PFSK-1 (cell line): Measurements from ENCODE around the gene TPK1.

Source experiments
- FOXP2 ChIP-seq: optimal IDR thresholded peaks from 2 replicates; pipeline ENCODE3; 2011; ENCODE audit warnings: borderline replicate concordance, control low read depth, inconsistent platforms; ENCODE audit not compliant: insufficient read depth; ENCODE audit errors: extremely low read length, extremely low read depth
- POLR2AphosphoS5 ChIP-seq: IDR thresholded peaks from 2 replicates; pipeline ENCODE4 v1.6.1; 2012; ENCODE audit warnings: low read depth, mild to moderate bottlenecking, control low read depth, low read length, moderate library complexity
- REST ChIP-seq, 2 experiments: IDR thresholded peaks; 2 replicates each; pipeline versions ENCODE4 v1.6.1 to v1.8.0; 2011 to 2012; ENCODE audit warnings: low read depth in 2 of 2, low read length in 2 of 2, control low read depth in 1 of 2, inconsistent platforms in 1 of 2, mild to moderate bottlenecking in 1 of 2, moderate library complexity in 1 of 2; ENCODE audit not compliant: insufficient read depth in 1 of 2
- SIN3A ChIP-seq: IDR thresholded peaks from 2 replicates; pipeline ENCODE4 v1.6.1; 2012; ENCODE audit warnings: mild to moderate bottlenecking, low read length, moderate library complexity, borderline replicate concordance; ENCODE audit not compliant: insufficient read depth
- TAF1 ChIP-seq: IDR thresholded peaks from 2 replicates; pipeline ENCODE4 v1.6.1; 2012; ENCODE audit warnings: low read length, control low read depth, borderline replicate concordance; ENCODE audit not compliant: insufficient read depth

TPK1 gene

GRCh38 chr7:144549861-144550260 is 286.0 kb downstream of the TPK1 start:
- TF ChIP-seq REST (IDR thresholded peaks at IDR 0.05; ENCODE audit: insufficient read depth in 1 of 2, low read depth in 2 of 2, low read length in 2 of 2) (no peak), SIN3A (no peak), POLR2AphosphoS5 (no peak), FOXP2 (no peak), TAF1 (no peak)

GRCh38 chr7:144548556-144548955 is 287.3 kb downstream of the TPK1 start:
- no peak for TF ChIP-seq FOXP2

- TF ChIP-seq FOXP2, result no peak
Observed at GRCh38 chr7:144547888-144548287, 288.0 kb downstream of the TPK1 start.

GRCh38 chr7:144546782-144547181 is 289.1 kb downstream of the TPK1 start:
- TF ChIP-seq SIN3A (no peak), REST (IDR thresholded peaks at IDR 0.05; ENCODE audit: insufficient read depth in 1 of 2, low read depth in 2 of 2, low read length in 2 of 2) (no peak), FOXP2 (no peak)

DNA sequence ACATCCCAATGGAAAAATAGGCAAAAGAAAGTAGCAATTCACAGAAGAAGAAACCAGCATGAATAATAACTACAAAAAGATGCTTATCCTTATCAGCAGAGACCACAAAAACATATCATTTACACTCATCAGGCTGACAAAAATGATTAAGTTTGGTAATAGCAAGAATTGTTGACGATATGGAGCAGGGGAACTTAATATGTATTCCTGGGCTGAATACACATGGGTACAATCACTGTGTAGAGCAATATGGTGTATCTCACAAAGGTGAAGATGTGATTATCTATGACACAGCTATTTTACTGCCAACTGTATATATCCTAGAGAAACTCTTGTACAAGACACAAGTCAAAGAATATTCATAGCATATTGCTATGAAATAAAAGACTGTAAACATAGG is 290.5 kb downstream of the TPK1 start:
- TF ChIP-seq POLR2AphosphoS5, result no peak
- no peak for TF ChIP-seq REST (IDR thresholded peaks at IDR 0.05; ENCODE audit: insufficient read depth in 1 of 2, low read depth in 2 of 2, low read length in 2 of 2)
- TF ChIP-seq SIN3A, result no peak
- no peak for TF ChIP-seq TAF1
- no peak for TF ChIP-seq FOXP2

DNA sequence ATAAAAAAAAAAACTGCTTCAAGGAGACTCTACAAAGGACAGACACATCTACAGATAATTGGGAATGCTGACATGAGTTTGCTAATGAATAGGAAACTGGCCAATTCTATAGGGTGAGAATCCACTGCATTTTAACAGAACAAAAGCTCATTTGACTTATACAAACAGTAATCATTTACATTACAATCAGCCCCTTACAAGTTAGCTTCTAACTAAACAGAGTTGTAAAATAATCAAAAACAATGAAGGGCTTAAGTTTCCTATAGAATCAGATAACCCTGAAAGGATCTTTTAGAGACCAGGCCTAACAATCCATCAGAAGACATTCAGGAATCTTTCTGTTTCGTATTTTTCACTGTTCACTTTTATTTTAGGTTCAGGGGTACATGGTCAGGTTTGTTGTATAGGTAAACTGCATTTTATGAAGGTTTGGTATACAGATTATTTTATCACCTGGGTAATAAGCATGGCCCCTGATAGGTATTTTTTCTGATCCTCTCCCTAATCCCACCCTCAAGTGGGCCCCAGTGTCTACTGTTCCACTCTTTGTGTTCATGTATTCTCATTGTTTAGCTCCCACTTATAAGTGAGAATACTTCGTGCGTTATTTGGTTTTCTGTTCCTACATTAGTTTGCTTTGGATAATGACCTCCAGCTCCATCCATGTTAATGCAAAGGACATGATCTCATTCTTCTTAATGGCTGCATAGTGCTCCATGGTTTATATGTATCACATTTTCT is 301.0 kb downstream of the TPK1 start:
- TF ChIP-seq TAF1 (no peak), SIN3A (no peak), POLR2AphosphoS5 (no peak), FOXP2 (no peak), REST (IDR thresholded peaks at IDR 0.05; ENCODE audit: insufficient read depth in 1 of 2, low read depth in 2 of 2, low read length in 2 of 2) (no peak)
